Ishikawa (cell line): ENCODE results near the gene LRP1.

Source experiments
- CEBPB ChIP-seq: IDR thresholded peaks from 2 replicates; pipeline ENCODE4 v1.6.1; 2012
- CREB1 ChIP-seq: IDR thresholded peaks from 2 replicates; pipeline ENCODE4 v1.6.1; 2012; ENCODE audit warnings: low read depth
- EGR1 ChIP-seq: IDR thresholded peaks from 2 replicates; pipeline ENCODE4 v1.6.1; 2012
- EP300 ChIP-seq: IDR thresholded peaks from 2 replicates; pipeline ENCODE4 v1.6.1; 2012; ENCODE audit warnings: borderline replicate concordance
- FOXM1 ChIP-seq: IDR thresholded peaks from 2 replicates; pipeline ENCODE4 v1.6.1; 2012; ENCODE audit warnings: low read depth, borderline replicate concordance
- MAX ChIP-seq: IDR thresholded peaks from 2 replicates; pipeline ENCODE4 v1.6.1; 2012
- NFIC ChIP-seq: IDR thresholded peaks from 2 replicates; pipeline ENCODE4 v1.6.1; 2012
- RAD21 ChIP-seq: IDR thresholded peaks from 2 replicates; pipeline ENCODE4 v1.6.1; 2012; ENCODE audit warnings: low read depth
- TAF1 ChIP-seq: IDR thresholded peaks from 2 replicates; pipeline ENCODE4 v1.6.1; 2012; ENCODE audit warnings: low read depth, mild to moderate bottlenecking
- TEAD4 ChIP-seq: IDR thresholded peaks from 2 replicates; pipeline ENCODE4 v1.6.1; 2012
- YY1 ChIP-seq: IDR thresholded peaks from 2 replicates; pipeline ENCODE4 v1.6.1; 2012; ENCODE audit warnings: low read depth
- TF ChIP-seq, protein P1 (sequence below): IDR thresholded peaks from 2 replicates; pipeline ENCODE4 v1.6.1; 2012

DNA sequence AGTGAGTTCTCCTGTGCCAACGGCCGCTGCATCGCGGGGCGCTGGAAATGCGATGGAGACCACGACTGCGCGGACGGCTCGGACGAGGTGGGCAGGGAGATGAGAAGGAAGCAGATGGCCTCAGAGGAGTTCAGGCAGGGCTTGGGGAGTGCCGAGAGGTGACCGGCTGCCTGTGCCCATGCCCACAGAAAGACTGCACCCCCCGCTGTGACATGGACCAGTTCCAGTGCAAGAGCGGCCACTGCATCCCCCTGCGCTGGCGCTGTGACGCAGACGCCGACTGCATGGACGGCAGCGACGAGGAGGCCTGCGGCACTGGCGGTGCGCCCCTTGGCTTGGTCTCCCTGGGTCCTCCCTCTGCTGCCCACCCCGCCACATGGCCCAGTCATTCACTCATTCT lies 74.9 kb downstream of the LRP1 start:
- TF ChIP-seq RAD21 (no peak), TAF1 (no peak), CREB1 (no peak), MAX (no peak), EP300 (no peak), FOXM1 (no peak), YY1 (no peak), TEAD4 (no peak), CEBPB (no peak), NFIC (no peak), EGR1 (no peak)
- TF ChIP-seq, protein P1, sequence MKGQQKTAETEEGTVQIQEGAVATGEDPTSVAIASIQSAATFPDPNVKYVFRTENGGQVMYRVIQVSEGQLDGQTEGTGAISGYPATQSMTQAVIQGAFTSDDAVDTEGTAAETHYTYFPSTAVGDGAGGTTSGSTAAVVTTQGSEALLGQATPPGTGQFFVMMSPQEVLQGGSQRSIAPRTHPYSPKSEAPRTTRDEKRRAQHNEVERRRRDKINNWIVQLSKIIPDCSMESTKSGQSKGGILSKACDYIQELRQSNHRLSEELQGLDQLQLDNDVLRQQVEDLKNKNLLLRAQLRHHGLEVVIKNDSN, result no peak
